Measurements from ENCODE around the gene HNRNPA1L2. TPM values are rescaled to one million over a fixed set of nuclear protein-coding genes. Genes with fewer than 3 reads are reported as not detected.
A peak's percentile ranks its signal among the peaks of the same experiment; 100 is the strongest.
"Not testable (repeated sequence)": the region's sequence is repeated elsewhere in the genome, so short reads cannot be mapped to it uniquely, and the experiment has no call there.

The HNRNPA1L2 gene
- total and polyA plus RNA-seq, 3 experiments from 2014 or later, result 9.3 to 11.1 (median 10.1) TPM

DNA sequence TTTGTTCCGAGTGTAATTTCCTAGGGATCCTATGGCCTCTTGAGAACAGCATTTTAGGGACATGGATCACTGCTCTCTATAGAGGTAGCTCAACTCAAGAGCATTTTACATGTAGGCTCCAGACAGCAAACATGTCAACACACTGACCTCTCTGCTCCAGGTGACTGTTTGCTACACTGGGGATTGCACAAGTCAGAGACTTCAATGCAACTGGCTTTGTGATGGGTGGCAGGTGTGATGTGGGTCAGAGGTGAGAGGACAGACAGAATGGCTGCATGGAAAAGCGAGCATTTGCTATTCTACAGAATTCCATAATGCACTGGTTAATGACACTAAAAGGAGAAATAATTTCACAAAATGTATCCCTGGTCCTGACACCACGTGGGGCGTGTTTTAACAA, 38.9 kb upstream of the HNRNPA1L2 start:
- H3K4me1 Mint-ChIP-seq, result peaks cover 6 to 14% (median 14%) of the 10 kb centered on the region in 3 donors
- POLR2A ChIA-PET, result interaction anchor here (0.6 kb wide), 1 partner anchor 397 kb away, joined by 3 read pairs; no protein-coding TSS in a partner anchor
- CTCF ChIA-PET; H3K36me3 Mint-ChIP-seq; H3K4me3 Mint-ChIP-seq; DNase-seq; H3K4me3 ChIP-seq (ENCODE audit: low read length); H3K27ac Mint-ChIP-seq; H3K9me3 Mint-ChIP-seq; H3K9me3 ChIP-seq (ENCODE audit: low read length); H3K36me3 ChIP-seq (ENCODE audit: insufficient read depth, low read length); H3K4me1 ChIP-seq (ENCODE audit: insufficient read depth, low read length); H3K27ac ChIP-seq (ENCODE audit: low read depth, low read length): not testable (repeated sequence)
- peaks cover 12% of the 10 kb centered on the region for H3K27me3 ChIP-seq (ENCODE audit: insufficient read depth, low read length, poor library complexity, severe bottlenecking)
- peaks cover 4 to 32% of the 10 kb centered on the region in 2 donors for H3K27me3 Mint-ChIP-seq

GRCh38 chr13:52606126-52606525, 36.1 kb upstream of the HNRNPA1L2 start:
- H3K4me1 Mint-ChIP-seq; H3K27ac Mint-ChIP-seq; CTCF ChIA-PET; H3K4me3 ChIP-seq (ENCODE audit: low read length); H3K27me3 ChIP-seq (ENCODE audit: insufficient read depth, low read length, poor library complexity, severe bottlenecking); DNase-seq; H3K36me3 Mint-ChIP-seq; H3K4me3 Mint-ChIP-seq; H3K36me3 ChIP-seq (ENCODE audit: insufficient read depth, low read length); POLR2A ChIA-PET; H3K9me3 ChIP-seq (ENCODE audit: low read length); H3K4me1 ChIP-seq (ENCODE audit: insufficient read depth, low read length); H3K27ac ChIP-seq (ENCODE audit: low read depth, low read length); H3K9me3 Mint-ChIP-seq: not testable (repeated sequence)
- peaks cover 3 to 11% of the 10 kb centered on the region in 2 donors for H3K27me3 Mint-ChIP-seq

DNA sequence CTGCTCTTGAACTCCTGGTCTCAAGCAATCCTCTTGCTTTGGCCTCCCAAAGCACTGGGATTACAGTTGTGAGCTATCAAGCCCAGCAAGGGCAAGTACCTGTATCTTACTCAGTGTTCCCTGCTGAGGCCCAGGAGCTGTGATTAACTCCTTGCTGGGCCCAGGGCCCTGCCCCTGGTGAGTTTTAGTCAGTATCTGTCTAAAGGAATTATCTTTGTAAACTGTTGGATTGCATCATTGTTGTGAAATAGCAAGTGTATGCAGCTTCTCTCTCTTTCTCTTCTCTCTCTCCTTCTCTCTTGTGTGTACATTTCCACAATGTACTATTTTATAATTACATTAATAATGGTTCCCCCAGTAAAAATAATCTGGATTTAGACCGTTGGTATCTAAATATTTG, 35.4 kb upstream of the HNRNPA1L2 start:
- H3K36me3 ChIP-seq (ENCODE audit: insufficient read depth, low read length); POLR2A ChIA-PET; H3K9me3 Mint-ChIP-seq; H3K36me3 Mint-ChIP-seq; H3K4me3 ChIP-seq (ENCODE audit: low read length); H3K4me1 ChIP-seq (ENCODE audit: insufficient read depth, low read length); H3K4me1 Mint-ChIP-seq; H3K4me3 Mint-ChIP-seq; H3K9me3 ChIP-seq (ENCODE audit: low read length); H3K27me3 ChIP-seq (ENCODE audit: insufficient read depth, low read length, poor library complexity, severe bottlenecking); H3K27ac Mint-ChIP-seq; DNase-seq; H3K27me3 Mint-ChIP-seq; H3K27ac ChIP-seq (ENCODE audit: low read depth, low read length): not testable (repeated sequence)
- CTCF ChIA-PET, result interaction anchor here (1.0 kb wide), 1 partner anchor 10 kb away, joined by 3 read pairs; no protein-coding TSS in a partner anchor

DNA sequence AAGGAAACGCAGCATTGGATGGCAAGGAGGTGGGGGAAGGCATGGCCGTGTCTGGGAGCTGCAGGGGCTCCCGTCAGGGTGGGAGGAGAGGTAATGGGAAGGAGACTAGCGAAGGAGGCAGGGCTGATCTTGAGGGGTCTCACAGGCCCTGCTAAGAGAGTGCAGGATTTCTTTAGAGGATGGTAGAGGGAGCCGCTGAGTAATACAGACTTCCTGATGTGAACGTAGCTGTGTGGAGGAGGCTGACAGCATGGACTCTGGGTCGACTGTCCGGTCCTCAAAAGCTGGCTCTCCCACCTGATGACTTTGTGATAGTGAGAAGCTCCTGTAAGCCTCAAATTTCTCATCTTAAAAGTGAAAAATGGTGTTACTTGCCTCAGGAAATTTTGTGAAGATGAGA, 34.0 kb upstream of the HNRNPA1L2 start:
- H3K9me3 ChIP-seq (ENCODE audit: low read length); H3K4me1 Mint-ChIP-seq; H3K27me3 Mint-ChIP-seq; H3K4me3 Mint-ChIP-seq; H3K4me3 ChIP-seq (ENCODE audit: low read length); H3K27ac ChIP-seq (ENCODE audit: low read depth, low read length); H3K4me1 ChIP-seq (ENCODE audit: insufficient read depth, low read length); POLR2A ChIA-PET; H3K36me3 Mint-ChIP-seq; H3K27ac Mint-ChIP-seq; H3K27me3 ChIP-seq (ENCODE audit: insufficient read depth, low read length, poor library complexity, severe bottlenecking); H3K36me3 ChIP-seq (ENCODE audit: insufficient read depth, low read length); DNase-seq; H3K9me3 Mint-ChIP-seq: not testable (repeated sequence)
- CTCF ChIA-PET, result interaction anchor here (2.7 kb wide), 1 partner anchor 45 kb away, joined by 10 read pairs; the partner anchor contains the start of gene SUGT1

DNA sequence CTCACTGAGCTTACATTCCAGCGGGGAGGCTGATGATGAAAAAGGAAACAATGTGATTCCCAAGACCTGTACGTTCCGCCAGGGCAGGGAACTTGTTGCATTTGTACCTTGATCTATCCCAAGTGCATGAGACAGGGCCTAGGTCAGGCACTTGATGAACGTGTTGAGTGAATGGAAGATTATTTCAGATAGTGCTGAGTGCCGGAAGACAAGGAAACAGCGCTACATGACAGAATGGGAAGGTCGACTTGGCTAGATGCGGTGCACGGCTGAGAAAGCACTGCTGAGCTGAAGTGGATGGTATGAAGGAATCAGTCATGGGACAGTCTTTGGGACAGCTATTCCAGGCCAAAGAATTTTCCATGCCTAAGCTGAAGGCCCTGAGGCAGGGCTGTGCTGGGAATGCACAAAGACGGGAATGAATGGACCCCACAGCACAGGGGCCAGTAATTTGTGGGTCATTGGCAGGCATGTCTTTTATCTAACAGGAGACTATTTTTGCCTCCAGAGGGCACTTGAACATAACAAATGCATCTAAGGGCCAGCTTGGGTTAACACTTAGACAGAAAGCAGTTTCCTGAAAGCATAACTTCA, 33.1 kb upstream of the HNRNPA1L2 start:
- H3K27me3 Mint-ChIP-seq; POLR2A ChIA-PET; H3K36me3 ChIP-seq (ENCODE audit: insufficient read depth, low read length); H3K4me1 ChIP-seq (ENCODE audit: insufficient read depth, low read length); H3K27ac Mint-ChIP-seq; H3K36me3 Mint-ChIP-seq; H3K27ac ChIP-seq (ENCODE audit: low read depth, low read length); H3K9me3 ChIP-seq (ENCODE audit: low read length); H3K27me3 ChIP-seq (ENCODE audit: insufficient read depth, low read length, poor library complexity, severe bottlenecking); H3K4me3 ChIP-seq (ENCODE audit: low read length); H3K9me3 Mint-ChIP-seq; H3K4me1 Mint-ChIP-seq: not testable (repeated sequence)
- H3K4me3 Mint-ChIP-seq, result peak overlapping the region in 1 of 7 donors; percentile 5
- CTCF ChIA-PET, result interaction anchor here (1.2 to 2.7 kb wide), 3 partner anchors 44 to 359 kb away, joined by 3 to 11 read pairs (median 10); partner anchors contain the start of gene SUGT1
- DNase-seq, result peak in 2 of 5 donors; percentile 25 to 27

DNA sequence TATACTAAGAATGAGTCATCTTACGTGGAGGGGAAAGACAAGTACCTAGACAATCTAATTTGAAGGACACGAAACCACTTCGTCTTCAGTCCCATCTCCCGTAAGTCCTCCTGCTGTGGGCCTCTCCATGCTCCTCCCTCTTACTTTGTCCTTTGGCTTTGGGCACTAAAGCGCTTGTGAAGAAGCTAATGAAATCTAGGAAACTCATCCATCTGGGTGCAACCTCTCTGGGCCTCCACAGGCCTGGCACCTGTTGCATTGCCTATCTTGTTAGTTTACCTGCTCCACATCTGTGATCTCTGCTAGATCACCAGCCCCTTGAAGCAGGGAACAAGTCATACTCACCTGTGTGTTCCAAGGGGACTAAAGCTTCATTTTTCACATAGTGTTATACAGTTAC, 32.1 kb upstream of the HNRNPA1L2 start:
- H3K27me3 ChIP-seq (ENCODE audit: insufficient read depth, low read length, poor library complexity, severe bottlenecking); H3K27ac ChIP-seq (ENCODE audit: low read depth, low read length); H3K4me1 ChIP-seq (ENCODE audit: insufficient read depth, low read length); POLR2A ChIA-PET; H3K27me3 Mint-ChIP-seq; H3K4me3 Mint-ChIP-seq; H3K9me3 ChIP-seq (ENCODE audit: low read length); H3K4me1 Mint-ChIP-seq; H3K36me3 ChIP-seq (ENCODE audit: insufficient read depth, low read length); DNase-seq; H3K4me3 ChIP-seq (ENCODE audit: low read length); H3K9me3 Mint-ChIP-seq; H3K27ac Mint-ChIP-seq; H3K36me3 Mint-ChIP-seq: not testable (repeated sequence)
- CTCF ChIA-PET, result interaction anchor here (2.0 to 2.7 kb wide), 2 partner anchors 43 to 358 kb away, joined by 7 to 10 read pairs; partner anchors contain the start of gene SUGT1

- Histone ChIP-seq H3K9me3 (ENCODE audit: low read length) (no peaks in the 10 kb centered on the region), H3K36me3 (ENCODE audit: insufficient read depth, low read length) (no peaks in the 10 kb centered on the region), H3K4me1 (ENCODE audit: insufficient read depth, low read length) (peaks cover 12% of the 10 kb centered on the region), H3K27me3 (ENCODE audit: insufficient read depth, low read length, poor library complexity, severe bottlenecking) (no peaks in the 10 kb centered on the region), H3K27ac (ENCODE audit: low read depth, low read length) (no peak overlapping the region), H3K4me3 (ENCODE audit: low read length) (no peak overlapping the region)
- peak overlapping the region in 5 of 7 donors; percentile 15 to 87 (median 28) for H3K4me3 Mint-ChIP-seq
- peaks cover 25 to 35% (median 33%) of the 10 kb centered on the region in 3 donors for H3K4me1 Mint-ChIP-seq
- no peaks in the 10 kb centered on the region for H3K9me3 Mint-ChIP-seq
- peaks cover 0 to 14% (median 0%) of the 10 kb centered on the region in 3 donors for H3K36me3 Mint-ChIP-seq
- peak overlapping the region in 3 of 8 donors; percentile 42 to 74 (median 72) for H3K27ac Mint-ChIP-seq
- H3K27me3 Mint-ChIP-seq, result no peaks in the 10 kb centered on the region
- no peak for DNase-seq
- ChIA-PET CTCF (interaction anchor here (2.7 to 3.5 kb wide), 2 partner anchors 38 to 353 kb away, joined by 8 to 38 read pairs; partner anchors contain the start of gene SUGT1), POLR2A (interaction anchor here (2.9 kb wide), 1 partner anchor 38 kb away, joined by 48 read pairs; the partner anchor contains the start of gene SUGT1)
Observed at GRCh38 chr13:52615134-52615801, 27.0 kb upstream of the HNRNPA1L2 start.

DNA sequence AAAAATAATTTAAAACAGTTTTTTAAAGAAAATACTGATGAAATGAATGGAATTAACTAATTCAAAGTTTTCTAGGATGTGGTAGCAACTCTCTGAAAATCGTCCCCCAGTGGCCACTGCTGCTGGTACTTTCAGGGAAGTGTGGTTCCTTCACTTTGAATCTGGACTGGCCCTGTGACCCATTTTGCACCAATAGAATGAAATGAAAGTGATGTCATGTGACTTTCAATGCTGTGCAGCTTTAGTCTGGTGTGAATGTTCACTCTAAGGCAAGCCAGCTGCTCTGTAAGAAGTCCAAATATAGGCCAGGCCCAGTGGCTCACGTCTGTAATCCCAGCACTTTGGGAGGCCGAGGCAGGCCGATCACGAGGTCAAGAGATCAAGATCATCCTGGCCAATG, 26.4 kb upstream of the HNRNPA1L2 start:
- CTCF ChIA-PET, result interaction anchor here (1.3 to 3.5 kb wide), 3 partner anchors 11 to 352 kb away, joined by 5 to 38 read pairs (median 8); partner anchors contain the start of gene SUGT1

More for the DNA sequence above, 26.4 kb upstream of the HNRNPA1L2 start:
- Mint-ChIP-seq H3K27me3 (no peaks in the 10 kb centered on the region), H3K4me1 (peaks cover 29 to 37% (median 37%) of the 10 kb centered on the region in 3 donors), H3K9me3 (no peaks in the 10 kb centered on the region), H3K4me3 (peak overlapping the region; percentile 94 to 99 (median 98)), H3K36me3 (peaks cover 0 to 14% (median 0%) of the 10 kb centered on the region in 3 donors), H3K27ac (peak overlapping the region; percentile 36 to 97 (median 78))
- no peaks in the 10 kb centered on the region for H3K27me3 ChIP-seq (ENCODE audit: insufficient read depth, low read length, poor library complexity, severe bottlenecking)
- no peaks in the 10 kb centered on the region for H3K9me3 ChIP-seq (ENCODE audit: low read length)
- H3K4me1 ChIP-seq (ENCODE audit: insufficient read depth, low read length), result peaks cover 12% of the 10 kb centered on the region
- H3K4me3 ChIP-seq (ENCODE audit: low read length), result no peak overlapping the region
- H3K27ac ChIP-seq (ENCODE audit: low read depth, low read length), result no peak overlapping the region
- H3K36me3 ChIP-seq (ENCODE audit: insufficient read depth, low read length), result no peaks in the 10 kb centered on the region
- POLR2A ChIA-PET, result interaction anchor here (0.6 to 2.9 kb wide), 2 partner anchors 37 to 1163 kb away, joined by 4 to 48 read pairs; partner anchors contain the start of gene SUGT1
- no peak for DNase-seq

Data from CD8-positive, alpha-beta memory T cell (primary cell).